ENCODE data around the gene DNAJC17. TPM values are rescaled to one million over a fixed set of nuclear protein-coding genes. Genes with fewer than 3 reads are reported as not detected.
A peak's percentile ranks its signal among the peaks of the same experiment; 100 is the strongest.

DNAJC17 gene
- total RNA-seq, 2 experiments from 2014 or later = 45.6 to 51.2 TPM

GRCh38 chr15:40766194-40766815 lies 41.0 kb downstream of the DNAJC17 start:
- no peak overlapping the region for H3K4me3 Mint-ChIP-seq

GRCh38 chr15:40764629-40765103 lies 42.6 kb downstream of the DNAJC17 start:
- no peaks in the 10 kb centered on the region for H3K9me3 Mint-ChIP-seq (ENCODE audit: low read depth)
- peaks cover 47% of the 10 kb centered on the region for H3K4me1 Mint-ChIP-seq
- peaks cover 2% of the 10 kb centered on the region for H3K36me3 Mint-ChIP-seq
- H3K27me3 Mint-ChIP-seq = no peaks in the 10 kb centered on the region
- peak overlapping the region; percentile 81 for H3K4me3 Mint-ChIP-seq
- ATAC-seq (no peak), DNase-seq (no peak)
- peak overlapping the region; percentile 91 for H3K27ac Mint-ChIP-seq
- CTCF ChIA-PET = interaction anchor here (0.9 to 5.4 kb wide), 9 partner anchors 8 to 129 kb away, joined by 3 to 26 read pairs (median 6); no protein-coding TSS in a partner anchor

More at GRCh38 chr15:40766194-40766815, 41.0 kb downstream of the DNAJC17 start:
- DNase-seq = no peak
- peak overlapping the region; percentile 91 for H3K27ac Mint-ChIP-seq
- H3K4me1 Mint-ChIP-seq = peaks cover 51% of the 10 kb centered on the region
- no peaks in the 10 kb centered on the region for H3K9me3 Mint-ChIP-seq (ENCODE audit: low read depth)
- CTCF ChIA-PET = interaction anchor here (0.9 to 5.4 kb wide), 5 partner anchors 12 to 91 kb away, joined by 3 to 26 read pairs (median 6); no protein-coding TSS in a partner anchor
- ATAC-seq = no peak
- H3K36me3 Mint-ChIP-seq = peaks cover 3% of the 10 kb centered on the region
- no peaks in the 10 kb centered on the region for H3K27me3 Mint-ChIP-seq

GRCh38 chr15:40763801-40764628 lies 43.3 kb downstream of the DNAJC17 start, which contains the start of gene GCHFR:
Gene GCHFR, plus strand, starts transcription at chr15:40764068. Its CDS starts 113 bp downstream, at chr15:40764181.
- DNase-seq = peak; percentile 81
- Mint-ChIP-seq H3K4me1 (peaks cover 41% of the 10 kb centered on the region), H3K9me3 (ENCODE audit: low read depth) (no peaks in the 10 kb centered on the region), H3K36me3 (peaks cover 2% of the 10 kb centered on the region), H3K27me3 (no peaks in the 10 kb centered on the region), H3K4me3 (peak within 1 kb of the TSS; percentile 81), H3K27ac (peak within 1 kb of the TSS; percentile 91)
- peak; percentile 65 for ATAC-seq
- CTCF ChIA-PET = interaction anchor here (0.9 to 5.4 kb wide), 9 partner anchors 8 to 130 kb away, joined by 3 to 26 read pairs (median 4); no protein-coding TSS in a partner anchor

- peaks cover 33% of the 10 kb centered on the region for H3K4me1 Mint-ChIP-seq
- peak overlapping the region; percentile 91 for H3K27ac Mint-ChIP-seq
- ATAC-seq = peak; percentile 5
- DNase-seq = peak; percentile 65
- peak overlapping the region; percentile 81 for H3K4me3 Mint-ChIP-seq
- peaks cover 2% of the 10 kb centered on the region for H3K36me3 Mint-ChIP-seq
- no peaks in the 10 kb centered on the region for H3K27me3 Mint-ChIP-seq
- H3K9me3 Mint-ChIP-seq (ENCODE audit: low read depth) = no peaks in the 10 kb centered on the region
- CTCF ChIA-PET = interaction anchor here (1.0 to 5.4 kb wide), 6 partner anchors 9 to 110 kb away, joined by 3 to 26 read pairs (median 6); no protein-coding TSS in a partner anchor
Observed at GRCh38 chr15:40762919-40763800, 44.1 kb downstream of the DNAJC17 start.

GRCh38 chr15:40759961-40760360 lies 47.3 kb downstream of the DNAJC17 start:
- no peak overlapping the region for H3K4me3 Mint-ChIP-seq
- ATAC-seq (no peak), DNase-seq (no peak)
- H3K4me1 Mint-ChIP-seq = peaks cover 22% of the 10 kb centered on the region
- CTCF ChIA-PET = interaction anchor here (0.7 to 1.4 kb wide), 2 partner anchors 10 to 16 kb away, joined by 3 to 5 read pairs; partner anchors contain the start of gene C15orf62
- H3K27me3 Mint-ChIP-seq = no peaks in the 10 kb centered on the region
- no peak overlapping the region for H3K27ac Mint-ChIP-seq
- H3K9me3 Mint-ChIP-seq (ENCODE audit: low read depth) = no peaks in the 10 kb centered on the region
- H3K36me3 Mint-ChIP-seq = no peaks in the 10 kb centered on the region

- CTCF ChIA-PET = interaction anchor here (0.8 to 1.4 kb wide), 2 partner anchors 8 to 26 kb away, joined by 3 to 4 read pairs; no protein-coding TSS in a partner anchor
- peak overlapping the region; percentile 16 for H3K27ac Mint-ChIP-seq
- no peaks in the 10 kb centered on the region for H3K27me3 Mint-ChIP-seq
- peaks cover 27% of the 10 kb centered on the region for H3K4me1 Mint-ChIP-seq
- peaks cover 2% of the 10 kb centered on the region for H3K36me3 Mint-ChIP-seq
- no peak overlapping the region for H3K4me3 Mint-ChIP-seq
- ATAC-seq (no peak), DNase-seq (no peak)
- no peaks in the 10 kb centered on the region for H3K9me3 Mint-ChIP-seq (ENCODE audit: low read depth)
Observed at GRCh38 chr15:40756938-40757337, 50.3 kb downstream of the DNAJC17 start.

GRCh38 chr15:40755812-40756208 lies 51.5 kb downstream of the DNAJC17 start:
- Mint-ChIP-seq H3K4me3 (peak overlapping the region; percentile 88), H3K27ac (peak overlapping the region; percentile 99), H3K36me3 (peaks cover 10% of the 10 kb centered on the region), H3K9me3 (ENCODE audit: low read depth) (no peaks in the 10 kb centered on the region), H3K4me1 (peaks cover 28% of the 10 kb centered on the region), H3K27me3 (no peaks in the 10 kb centered on the region)
- ATAC-seq = no peak
- CTCF ChIA-PET = interaction anchor here (1.4 kb wide), 1 partner anchor 9 kb away, joined by 4 read pairs; no protein-coding TSS in a partner anchor
- DNase-seq = no peak

GRCh38 chr15:40754883-40755811 lies 52.1 kb downstream of the DNAJC17 start, which contains the start of gene RMDN3:
Gene RMDN3, minus strand, starts transcription at chr15:40755254. Its CDS starts 471 bp downstream, at chr15:40754783.
- ATAC-seq = peak; percentile 87
- CTCF ChIA-PET = interaction anchor here (1.2 to 1.3 kb wide), 2 partner anchors 9 to 27 kb away, joined by 5 read pairs; partner anchors contain the start of gene GCHFR

GRCh38 chr15:40754574-40754882 lies 52.7 kb downstream of the DNAJC17 start:
- CTCF ChIA-PET = interaction anchor here (1.2 to 2.6 kb wide), 3 partner anchors 10 to 28 kb away, joined by 5 to 21 read pairs (median 5); partner anchors contain the start of gene GCHFR
- peaks cover 26% of the 10 kb centered on the region for H3K4me1 Mint-ChIP-seq
- peak overlapping the region; percentile 99 for H3K27ac Mint-ChIP-seq
- ATAC-seq (peak; percentile 21), DNase-seq (peak; percentile 58)
- H3K36me3 Mint-ChIP-seq = peaks cover 10% of the 10 kb centered on the region
- H3K27me3 Mint-ChIP-seq = no peaks in the 10 kb centered on the region
- H3K9me3 Mint-ChIP-seq (ENCODE audit: low read depth) = no peaks in the 10 kb centered on the region
- peak overlapping the region; percentile 88 for H3K4me3 Mint-ChIP-seq

More at GRCh38 chr15:40754883-40755811, 52.1 kb downstream of the DNAJC17 start, which contains the start of gene RMDN3:
- H3K4me1 Mint-ChIP-seq = peaks cover 26% of the 10 kb centered on the region
- no peaks in the 10 kb centered on the region for H3K27me3 Mint-ChIP-seq
- H3K4me3 Mint-ChIP-seq = peak within 1 kb of the TSS; percentile 88
- H3K9me3 Mint-ChIP-seq (ENCODE audit: low read depth) = no peaks in the 10 kb centered on the region
- H3K36me3 Mint-ChIP-seq = peaks cover 10% of the 10 kb centered on the region
- H3K27ac Mint-ChIP-seq = peak within 1 kb of the TSS; percentile 99
- DNase-seq = peak; percentile 94

GRCh38 chr15:40751745-40752144 lies 55.5 kb downstream of the DNAJC17 start:
- Mint-ChIP-seq H3K27me3 (no peaks in the 10 kb centered on the region), H3K4me1 (peaks cover 33% of the 10 kb centered on the region), H3K27ac (no peak overlapping the region), H3K4me3 (no peak overlapping the region), H3K36me3 (peaks cover 13% of the 10 kb centered on the region), H3K9me3 (ENCODE audit: low read depth) (no peaks in the 10 kb centered on the region)
- no peak for ATAC-seq
- CTCF ChIA-PET = interaction anchor here (0.8 to 2.6 kb wide), 5 partner anchors 8 to 31 kb away, joined by 3 to 21 read pairs (median 7); partner anchors contain the start of gene GCHFR
- no peak for DNase-seq

- DNase-seq (no peak), ATAC-seq (no peak)
- CTCF ChIA-PET = interaction anchor here (2.1 to 2.4 kb wide), 3 partner anchors 13 to 32 kb away, joined by 5 to 7 read pairs (median 7); partner anchors contain the start of gene GCHFR
- H3K36me3 Mint-ChIP-seq = peaks cover 13% of the 10 kb centered on the region
- no peaks in the 10 kb centered on the region for H3K9me3 Mint-ChIP-seq (ENCODE audit: low read depth)
- peaks cover 38% of the 10 kb centered on the region for H3K4me1 Mint-ChIP-seq
- H3K27me3 Mint-ChIP-seq = no peaks in the 10 kb centered on the region
- H3K27ac Mint-ChIP-seq = no peak overlapping the region
- no peak overlapping the region for H3K4me3 Mint-ChIP-seq
Observed at GRCh38 chr15:40750885-40751284, 56.4 kb downstream of the DNAJC17 start.

Measured in activated CD8-positive, alpha-beta memory T cell treated with anti-CD3 and anti-CD28 coated beads, Interleukin-2, amount 10 ng/mL, durations not matched to agents 7 days and 5 days (primary cell).